Measurements from ENCODE around the gene SORCS2. TPM values are rescaled to one million over a fixed set of nuclear protein-coding genes. Genes with fewer than 3 reads are reported as not detected.

The SORCS2 gene
- total RNA-seq, 1 experiment from 2014 or later: 0.15 TPM

DNA sequence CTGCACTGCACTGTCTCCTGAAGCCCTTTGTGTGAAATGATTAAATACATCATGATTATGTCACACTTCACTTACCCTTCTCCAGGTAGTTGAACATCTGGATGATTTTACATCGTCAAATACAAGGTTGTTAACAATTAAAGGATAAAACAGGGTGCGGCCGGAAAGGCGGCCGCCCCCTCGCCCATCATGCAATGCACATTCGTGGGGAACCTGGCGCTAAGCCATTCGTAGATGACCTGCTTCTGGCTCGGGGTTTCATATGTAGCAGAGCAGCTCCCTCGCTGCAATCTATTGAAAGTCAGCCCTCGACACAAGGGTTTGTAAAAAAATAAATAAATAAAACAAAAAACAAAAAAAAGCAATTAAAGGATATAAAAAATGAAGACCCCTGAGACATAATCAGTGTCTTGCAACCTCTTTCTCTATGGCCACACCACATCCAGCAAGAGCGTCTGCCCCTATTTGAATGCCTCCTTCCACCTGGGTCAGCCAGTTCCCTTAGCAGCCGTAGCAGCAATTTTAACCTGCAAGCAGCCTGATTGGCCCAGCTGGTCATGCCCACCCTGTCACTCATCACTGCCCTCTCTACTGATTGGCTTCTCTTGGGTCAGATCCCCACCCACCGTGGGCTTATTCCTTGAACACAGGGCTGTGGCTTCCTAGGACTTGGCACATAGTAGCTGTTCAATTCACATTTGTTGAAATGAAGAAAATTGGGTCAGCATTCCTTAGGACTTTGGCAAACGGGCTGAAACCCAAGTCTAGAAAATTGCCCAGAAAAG lies 390.2 kb downstream of the SORCS2 start:
- DNase-seq (ENCODE audit: low read depth, low spot score): no peak
- Histone ChIP-seq H3K27ac (ENCODE audit: low read length) (no peak overlapping the region), H3K36me3 (ENCODE audit: control insufficient read depth, insufficient read depth, low read length) (no peaks in the 10 kb centered on the region), H3K4me3 (ENCODE audit: low read depth in 2 of 2, low read length in 2 of 2) (no peak overlapping the region), H3K27me3 (ENCODE audit: control insufficient read depth, insufficient read depth, low read length) (no peaks in the 10 kb centered on the region), H3K9me3 (ENCODE audit: control insufficient read depth, insufficient read depth, low read depth, low read length) (no peaks in the 10 kb centered on the region), H3K4me1 (ENCODE audit: control insufficient read depth, insufficient read depth, low read length) (no peaks in the 10 kb centered on the region)
- TF ChIP-seq, protein P1, sequence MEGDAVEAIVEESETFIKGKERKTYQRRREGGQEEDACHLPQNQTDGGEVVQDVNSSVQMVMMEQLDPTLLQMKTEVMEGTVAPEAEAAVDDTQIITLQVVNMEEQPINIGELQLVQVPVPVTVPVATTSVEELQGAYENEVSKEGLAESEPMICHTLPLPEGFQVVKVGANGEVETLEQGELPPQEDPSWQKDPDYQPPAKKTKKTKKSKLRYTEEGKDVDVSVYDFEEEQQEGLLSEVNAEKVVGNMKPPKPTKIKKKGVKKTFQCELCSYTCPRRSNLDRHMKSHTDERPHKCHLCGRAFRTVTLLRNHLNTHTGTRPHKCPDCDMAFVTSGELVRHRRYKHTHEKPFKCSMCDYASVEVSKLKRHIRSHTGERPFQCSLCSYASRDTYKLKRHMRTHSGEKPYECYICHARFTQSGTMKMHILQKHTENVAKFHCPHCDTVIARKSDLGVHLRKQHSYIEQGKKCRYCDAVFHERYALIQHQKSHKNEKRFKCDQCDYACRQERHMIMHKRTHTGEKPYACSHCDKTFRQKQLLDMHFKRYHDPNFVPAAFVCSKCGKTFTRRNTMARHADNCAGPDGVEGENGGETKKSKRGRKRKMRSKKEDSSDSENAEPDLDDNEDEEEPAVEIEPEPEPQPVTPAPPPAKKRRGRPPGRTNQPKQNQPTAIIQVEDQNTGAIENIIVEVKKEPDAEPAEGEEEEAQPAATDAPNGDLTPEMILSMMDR (IDR thresholded peaks at IDR 0.05): no peak
- TF ChIP-seq TCF7L2 (IDR thresholded peaks at IDR 0.05; ENCODE audit: low read depth, low read length) (no peak), POLR2AphosphoS5 (IDR thresholded peaks at IDR 0.05; ENCODE audit: low read depth, low read length) (no peak), SIN3A (IDR thresholded peaks at IDR 0.05; ENCODE audit: borderline replicate concordance, insufficient read depth, low read depth, low read length) (no peak)
- TF ChIP-seq, protein P2, sequence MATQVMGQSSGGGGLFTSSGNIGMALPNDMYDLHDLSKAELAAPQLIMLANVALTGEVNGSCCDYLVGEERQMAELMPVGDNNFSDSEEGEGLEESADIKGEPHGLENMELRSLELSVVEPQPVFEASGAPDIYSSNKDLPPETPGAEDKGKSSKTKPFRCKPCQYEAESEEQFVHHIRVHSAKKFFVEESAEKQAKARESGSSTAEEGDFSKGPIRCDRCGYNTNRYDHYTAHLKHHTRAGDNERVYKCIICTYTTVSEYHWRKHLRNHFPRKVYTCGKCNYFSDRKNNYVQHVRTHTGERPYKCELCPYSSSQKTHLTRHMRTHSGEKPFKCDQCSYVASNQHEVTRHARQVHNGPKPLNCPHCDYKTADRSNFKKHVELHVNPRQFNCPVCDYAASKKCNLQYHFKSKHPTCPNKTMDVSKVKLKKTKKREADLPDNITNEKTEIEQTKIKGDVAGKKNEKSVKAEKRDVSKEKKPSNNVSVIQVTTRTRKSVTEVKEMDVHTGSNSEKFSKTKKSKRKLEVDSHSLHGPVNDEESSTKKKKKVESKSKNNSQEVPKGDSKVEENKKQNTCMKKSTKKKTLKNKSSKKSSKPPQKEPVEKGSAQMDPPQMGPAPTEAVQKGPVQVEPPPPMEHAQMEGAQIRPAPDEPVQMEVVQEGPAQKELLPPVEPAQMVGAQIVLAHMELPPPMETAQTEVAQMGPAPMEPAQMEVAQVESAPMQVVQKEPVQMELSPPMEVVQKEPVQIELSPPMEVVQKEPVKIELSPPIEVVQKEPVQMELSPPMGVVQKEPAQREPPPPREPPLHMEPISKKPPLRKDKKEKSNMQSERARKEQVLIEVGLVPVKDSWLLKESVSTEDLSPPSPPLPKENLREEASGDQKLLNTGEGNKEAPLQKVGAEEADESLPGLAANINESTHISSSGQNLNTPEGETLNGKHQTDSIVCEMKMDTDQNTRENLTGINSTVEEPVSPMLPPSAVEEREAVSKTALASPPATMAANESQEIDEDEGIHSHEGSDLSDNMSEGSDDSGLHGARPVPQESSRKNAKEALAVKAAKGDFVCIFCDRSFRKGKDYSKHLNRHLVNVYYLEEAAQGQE (IDR thresholded peaks at IDR 0.05; ENCODE audit: insufficient read depth in 1 of 2, low read depth in 2 of 2, low read length in 1 of 2): no peak
- no peak for ATAC-seq
- intact Hi-C loops (cut with micrococcal nuclease; ENCODE audit: unreplicated experiment): no loop called here
- in situ Hi-C loops (cut with HindIII; ENCODE audit: low pct_unique_long_range_greater_than_20kb, low sequenced_read_pairs): no loop called here
- POLR2A ChIA-PET: no interaction called here
- BruUV-seq (replicated peaks): no TSS peak
- CTCF ChIA-PET: no interaction called here

DNA sequence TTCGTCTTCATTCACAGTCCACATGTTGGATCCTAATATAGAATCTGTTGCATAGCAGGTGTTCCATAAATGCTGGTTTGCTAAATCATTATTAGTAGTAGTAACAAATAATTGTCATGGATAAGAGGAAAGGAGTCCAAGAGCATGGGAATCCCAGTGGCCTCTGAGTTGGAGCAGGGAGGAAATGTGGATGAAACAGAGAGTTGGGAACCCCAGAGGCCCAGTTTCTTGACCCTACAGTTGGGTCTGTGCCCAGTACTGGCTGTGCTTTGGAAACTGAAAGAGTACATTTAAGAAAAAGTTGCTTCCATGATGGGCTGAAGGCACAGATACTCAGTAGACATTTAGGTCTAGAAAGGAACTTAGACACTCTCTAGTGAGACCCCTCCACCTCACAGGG lies 391.8 kb downstream of the SORCS2 start:
- no peak overlapping the region for H3K27ac ChIP-seq (ENCODE audit: low read length)
- DNase-seq (ENCODE audit: low read depth, low spot score): no peak
- no peaks in the 10 kb centered on the region for H3K27me3 ChIP-seq (ENCODE audit: control insufficient read depth, insufficient read depth, low read length)
- H3K4me3 ChIP-seq (ENCODE audit: low read depth in 2 of 2, low read length in 2 of 2): no peak overlapping the region
- in situ Hi-C loops (cut with HindIII; ENCODE audit: low pct_unique_long_range_greater_than_20kb, low sequenced_read_pairs) (no loop called here), intact Hi-C loops (cut with micrococcal nuclease; ENCODE audit: unreplicated experiment) (no loop called here)
- H3K36me3 ChIP-seq (ENCODE audit: control insufficient read depth, insufficient read depth, low read length): no peaks in the 10 kb centered on the region
- CTCF ChIA-PET: no interaction called here
- H3K9me3 ChIP-seq (ENCODE audit: control insufficient read depth, insufficient read depth, low read depth, low read length): no peaks in the 10 kb centered on the region
- no TSS peak for BruUV-seq (replicated peaks)
- POLR2A ChIA-PET: no interaction called here
- ATAC-seq: no peak
- no peak for TF ChIP-seq TCF7L2 (IDR thresholded peaks at IDR 0.05; ENCODE audit: low read depth, low read length)
- no peak for TF ChIP-seq SIN3A (IDR thresholded peaks at IDR 0.05; ENCODE audit: borderline replicate concordance, insufficient read depth, low read depth, low read length)
- no peaks in the 10 kb centered on the region for H3K4me1 ChIP-seq (ENCODE audit: control insufficient read depth, insufficient read depth, low read length)

DNA sequence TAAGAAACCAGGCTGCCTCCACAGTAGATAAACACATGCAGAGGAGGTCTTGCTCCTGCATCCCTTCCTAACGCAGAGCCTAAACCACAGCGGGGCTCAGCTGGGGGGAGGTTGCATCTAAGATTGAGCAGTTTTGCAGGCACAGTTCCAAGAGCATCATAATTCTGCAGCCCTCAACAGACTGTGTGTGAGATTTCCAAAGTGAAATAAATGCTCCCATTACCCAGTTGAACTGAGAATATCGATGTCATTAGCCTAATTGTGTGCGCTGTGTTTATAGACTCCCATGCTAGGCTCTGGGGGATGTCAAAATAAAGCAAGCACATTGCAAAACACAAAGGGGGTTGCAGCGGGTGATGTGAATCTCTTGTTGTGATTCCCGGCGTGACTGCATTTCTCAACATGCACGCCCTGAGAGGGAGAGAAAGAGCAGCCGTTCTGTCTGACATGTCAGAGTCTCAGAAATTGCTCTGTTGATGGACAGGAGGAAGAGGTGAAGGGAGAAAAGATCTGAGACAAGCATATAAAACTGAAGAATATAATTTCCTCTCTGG lies 392.3 kb downstream of the SORCS2 start:
- Histone ChIP-seq H3K4me1 (ENCODE audit: control insufficient read depth, insufficient read depth, low read length) (no peaks in the 10 kb centered on the region), H3K27me3 (ENCODE audit: control insufficient read depth, insufficient read depth, low read length) (no peaks in the 10 kb centered on the region), H3K9me3 (ENCODE audit: control insufficient read depth, insufficient read depth, low read depth, low read length) (no peaks in the 10 kb centered on the region), H3K27ac (ENCODE audit: low read length) (no peak overlapping the region), H3K4me3 (ENCODE audit: low read depth in 2 of 2, low read length in 2 of 2) (no peak overlapping the region), H3K36me3 (ENCODE audit: control insufficient read depth, insufficient read depth, low read length) (no peaks in the 10 kb centered on the region)
- DNase-seq (ENCODE audit: low read depth, low spot score) (no peak), ATAC-seq (no peak)
- intact Hi-C loops (cut with micrococcal nuclease; ENCODE audit: unreplicated experiment) (no loop called here), in situ Hi-C loops (cut with HindIII; ENCODE audit: low pct_unique_long_range_greater_than_20kb, low sequenced_read_pairs) (no loop called here)
- TF ChIP-seq TCF7L2 (IDR thresholded peaks at IDR 0.05; ENCODE audit: low read depth, low read length) (no peak), POLR2AphosphoS5 (IDR thresholded peaks at IDR 0.05; ENCODE audit: low read depth, low read length) (no peak), SIN3A (IDR thresholded peaks at IDR 0.05; ENCODE audit: borderline replicate concordance, insufficient read depth, low read depth, low read length) (no peak)
- TF ChIP-seq, protein P2 (IDR thresholded peaks at IDR 0.05; ENCODE audit: insufficient read depth in 1 of 2, low read depth in 2 of 2, low read length in 1 of 2): no peak
- TF ChIP-seq, protein P1 (IDR thresholded peaks at IDR 0.05): no peak
- POLR2A ChIA-PET: no interaction called here
- no TSS peak for BruUV-seq (replicated peaks)
- CTCF ChIA-PET: no interaction called here

Data from Panc1 (cell line).